ENCODE data around the gene SMAD7.

DNA sequence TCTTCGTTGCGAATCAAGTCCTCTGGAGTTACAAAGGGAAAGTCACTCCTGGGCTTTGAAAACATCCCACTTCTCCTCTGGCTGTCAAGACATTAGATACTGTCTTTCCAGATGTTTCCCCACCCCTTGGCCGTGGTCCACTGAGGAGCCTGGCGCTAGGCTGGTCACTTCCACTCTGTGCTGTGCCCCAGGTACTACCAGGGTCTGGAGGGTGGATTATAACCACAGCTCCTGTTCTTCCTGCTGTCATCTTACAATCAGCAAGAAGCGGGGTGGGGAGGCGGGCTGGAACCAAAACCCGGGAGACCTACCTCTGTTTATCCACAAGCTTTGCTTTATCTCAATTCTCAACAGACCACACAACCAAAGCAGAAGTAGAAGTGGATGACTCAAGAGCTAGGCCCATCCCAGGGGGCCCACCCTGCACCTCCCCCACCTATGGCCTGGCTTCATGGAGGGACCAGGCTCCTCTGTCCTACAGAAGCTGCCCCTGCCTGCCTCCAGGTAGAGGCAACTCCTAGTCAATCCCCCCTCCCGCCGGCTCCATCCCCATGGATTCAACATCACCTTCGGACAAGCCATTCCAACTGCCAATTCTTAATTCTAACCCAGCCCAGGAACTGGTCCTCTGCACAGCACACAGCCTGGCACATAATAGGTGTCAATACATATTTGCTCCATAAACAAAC is 17.8 kb downstream of the SMAD7 start:
- TF ChIP-seq POLR2A (IDR thresholded peaks at IDR 0.05): no peak
- TF ChIP-seq, protein P1, sequence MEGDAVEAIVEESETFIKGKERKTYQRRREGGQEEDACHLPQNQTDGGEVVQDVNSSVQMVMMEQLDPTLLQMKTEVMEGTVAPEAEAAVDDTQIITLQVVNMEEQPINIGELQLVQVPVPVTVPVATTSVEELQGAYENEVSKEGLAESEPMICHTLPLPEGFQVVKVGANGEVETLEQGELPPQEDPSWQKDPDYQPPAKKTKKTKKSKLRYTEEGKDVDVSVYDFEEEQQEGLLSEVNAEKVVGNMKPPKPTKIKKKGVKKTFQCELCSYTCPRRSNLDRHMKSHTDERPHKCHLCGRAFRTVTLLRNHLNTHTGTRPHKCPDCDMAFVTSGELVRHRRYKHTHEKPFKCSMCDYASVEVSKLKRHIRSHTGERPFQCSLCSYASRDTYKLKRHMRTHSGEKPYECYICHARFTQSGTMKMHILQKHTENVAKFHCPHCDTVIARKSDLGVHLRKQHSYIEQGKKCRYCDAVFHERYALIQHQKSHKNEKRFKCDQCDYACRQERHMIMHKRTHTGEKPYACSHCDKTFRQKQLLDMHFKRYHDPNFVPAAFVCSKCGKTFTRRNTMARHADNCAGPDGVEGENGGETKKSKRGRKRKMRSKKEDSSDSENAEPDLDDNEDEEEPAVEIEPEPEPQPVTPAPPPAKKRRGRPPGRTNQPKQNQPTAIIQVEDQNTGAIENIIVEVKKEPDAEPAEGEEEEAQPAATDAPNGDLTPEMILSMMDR (IDR thresholded peaks at IDR 0.05): no peak

Data from lower leg skin (tissue), 3 donors.